HepG2 (cell line): ENCODE data around the gene KRI1. TPM values are rescaled to one million over a fixed set of nuclear protein-coding genes. Genes with fewer than 3 reads are reported as not detected.

Experiments
- FOXO1 ChIP-seq: sonication (generic); formaldehyde crosslinking; IDR thresholded peaks from 2 replicates; pipeline ENCODE4 v1.4.0; 2020; ENCODE audit warnings: missing genetic modification reagents
- GFI1 ChIP-seq: sonication (generic); formaldehyde crosslinking; IDR thresholded peaks from 2 replicates; pipeline ENCODE4 v1.5.0; 2020; ENCODE audit warnings: missing genetic modification reagents, mild to moderate bottlenecking, borderline replicate concordance
- MED8 ChIP-seq: sonication (generic); formaldehyde crosslinking; IDR thresholded peaks from 2 replicates; pipeline ENCODE4 v1.8.1; 2023; ENCODE audit warnings: mild to moderate bottlenecking, missing genetic modification reagents; ENCODE audit not compliant: insufficient replicate concordance
- POLR2G ChIP-seq: fragments of 200-400 bp; formaldehyde crosslinking; IDR thresholded peaks from 2 replicates; pipeline ENCODE4 v1.6.1; 2018; ENCODE audit warnings: mild to moderate bottlenecking, low read depth, low read length, moderate library complexity
- RAD21 ChIP-seq: fragments of 450-650 bp; formaldehyde crosslinking; IDR thresholded peaks from 2 replicates; pipeline ENCODE4 v1.5.0; 2020; ENCODE audit warnings: mild to moderate bottlenecking
- SKI ChIP-seq: fragments of 450-650 bp; IDR thresholded peaks from one replicate; pipeline ENCODE4 v1.6.1; 2018; ENCODE audit warnings: mild to moderate bottlenecking; ENCODE audit not compliant: partially characterized antibody
- YEATS2 ChIP-seq: sonication (generic); formaldehyde crosslinking; IDR thresholded peaks from 2 replicates; pipeline ENCODE4 v1.4.0; 2020; ENCODE audit warnings: missing genetic modification reagents, borderline replicate concordance
- ZBTB20 ChIP-seq: sonication (generic); formaldehyde crosslinking; IDR thresholded peaks from 2 replicates; pipeline ENCODE4 v1.8.1; 2023; ENCODE audit warnings: missing genetic modification reagents, low read depth, mild to moderate bottlenecking, borderline replicate concordance
- ZNF138 ChIP-seq: sonication (generic); formaldehyde crosslinking; IDR thresholded peaks from 2 replicates; pipeline ENCODE4 v1.5.0; 2020; ENCODE audit warnings: mild to moderate bottlenecking, low read depth, missing genetic modification reagents
- ZNF296 ChIP-seq: sonication (generic); formaldehyde crosslinking; conservative IDR thresholded peaks from 2 replicates; pipeline ENCODE4 v1.5.0; 2020; ENCODE audit warnings: mild to moderate bottlenecking, missing genetic modification reagents
- ZNF335 ChIP-seq: sonication (generic); formaldehyde crosslinking; IDR thresholded peaks from 2 replicates; pipeline ENCODE4 v1.4.0; 2020; ENCODE audit warnings: missing genetic modification reagents
- ZNF570 ChIP-seq: sonication (generic); formaldehyde crosslinking; IDR thresholded peaks from 2 replicates; pipeline ENCODE4 v1.4.0; 2020; ENCODE audit warnings: mild to moderate bottlenecking, missing genetic modification reagents, borderline replicate concordance
- polyA plus RNA-seq, 8 experiments: library from polyadenylated mRNA; depleted of rRNA in 3 of 8; stranded (reverse) in 7 of 8; unstranded in 1 of 8; fragments of >200 nt; fragmentation: Illumina TruSeq in 4 of 8; extraction: Trizol in 4 of 8; gene quantifications; 2 replicates each; pipeline versions ENCODE4 v1.2.1 to v1.2.3, GENCODE V29; 2011 to 2016; ENCODE audit warnings: low read depth in 4 of 8, missing spikeins in 1 of 8, mixed read lengths in 1 of 8; ENCODE audit not compliant: insufficient read depth in 1 of 8
- total RNA-seq, 5 experiments: library from RNA; depleted of rRNA; stranded (reverse); fragments of >200 nt; fragmentation: Illumina TruSeq; extraction: Trizol; gene quantifications; 2 replicates each; pipeline ENCODE4 v1.2.3, GENCODE V29; 2016; ENCODE audit warnings: low read depth in 1 of 5
- TF ChIP-seq, protein P1 (sequence below): IDR thresholded peaks from 2 replicates; pipeline ENCODE4 v1.6.1; 2016; ENCODE audit warnings: low read depth, control low read depth
- TF ChIP-seq, protein P2 (sequence below): sonication (generic); formaldehyde crosslinking; IDR thresholded peaks from 2 replicates; pipeline ENCODE4 v1.5.1; 2020; ENCODE audit warnings: missing genetic modification reagents, mild to moderate bottlenecking, borderline replicate concordance
- TF ChIP-seq, protein P3 (sequence below): sonication (generic); formaldehyde crosslinking; IDR thresholded peaks from one replicate; pipeline ENCODE4 v1.5.1; 2020; ENCODE audit warnings: mild to moderate bottlenecking, missing genetic modification reagents; ENCODE audit errors: not compliant biosample characterization
- TF ChIP-seq, protein P4 (sequence below): IDR thresholded peaks from 2 replicates; pipeline ENCODE4 v1.6.1; 2016; ENCODE audit warnings: low read depth, borderline replicate concordance

Gene KRI1
- total and polyA plus RNA-seq, 2 of the 13 experiments (the other 11 are each of a cell fraction or from before 2014, with no cell fraction given): 9.1 to 11.7 TPM

DNA sequence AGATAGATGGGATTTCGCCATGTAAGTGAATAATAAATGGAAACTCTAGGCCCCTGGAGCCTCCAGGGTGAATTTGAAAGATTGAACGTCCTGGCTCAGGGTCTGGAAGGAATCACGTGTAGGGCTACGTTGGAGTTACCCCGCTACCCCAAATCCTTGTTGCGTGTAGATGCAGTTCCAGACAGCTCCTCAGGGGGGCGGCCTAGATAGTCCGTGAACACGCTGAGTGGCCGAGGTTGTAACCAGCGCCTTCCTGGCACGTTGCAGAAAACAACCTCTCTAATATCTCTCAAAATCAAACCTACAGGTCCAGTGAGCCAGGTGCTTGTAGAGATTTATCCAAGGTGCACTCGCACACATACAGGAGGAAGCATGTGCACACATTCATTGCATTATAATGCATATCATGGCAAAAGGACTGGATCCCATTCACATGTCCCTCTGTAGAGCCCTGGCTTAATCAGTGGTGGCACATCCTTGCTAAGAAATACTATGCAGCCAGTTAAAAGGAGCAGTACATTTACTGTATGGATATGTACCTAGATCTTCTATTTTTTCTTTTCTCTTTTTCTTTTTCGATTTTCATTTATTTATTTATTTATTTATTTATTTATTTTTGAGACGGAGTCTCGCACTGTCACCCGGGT, 60.1 kb downstream of the KRI1 start (continued):
- TF ChIP-seq, protein P1, sequence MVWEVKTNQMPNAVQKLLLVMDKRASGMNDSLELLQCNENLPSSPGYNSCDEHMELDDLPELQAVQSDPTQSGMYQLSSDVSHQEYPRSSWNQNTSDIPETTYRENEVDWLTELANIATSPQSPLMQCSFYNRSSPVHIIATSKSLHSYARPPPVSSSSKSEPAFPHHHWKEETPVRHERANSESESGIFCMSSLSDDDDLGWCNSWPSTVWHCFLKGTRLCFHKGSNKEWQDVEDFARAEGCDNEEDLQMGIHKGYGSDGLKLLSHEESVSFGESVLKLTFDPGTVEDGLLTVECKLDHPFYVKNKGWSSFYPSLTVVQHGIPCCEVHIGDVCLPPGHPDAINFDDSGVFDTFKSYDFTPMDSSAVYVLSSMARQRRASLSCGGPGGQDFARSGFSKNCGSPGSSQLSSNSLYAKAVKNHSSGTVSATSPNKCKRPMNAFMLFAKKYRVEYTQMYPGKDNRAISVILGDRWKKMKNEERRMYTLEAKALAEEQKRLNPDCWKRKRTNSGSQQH (CRISPR knock-in tag): no peak
- TF ChIP-seq ZNF138 (CRISPR knock-in tag): no peak
- TF ChIP-seq, protein P2, sequence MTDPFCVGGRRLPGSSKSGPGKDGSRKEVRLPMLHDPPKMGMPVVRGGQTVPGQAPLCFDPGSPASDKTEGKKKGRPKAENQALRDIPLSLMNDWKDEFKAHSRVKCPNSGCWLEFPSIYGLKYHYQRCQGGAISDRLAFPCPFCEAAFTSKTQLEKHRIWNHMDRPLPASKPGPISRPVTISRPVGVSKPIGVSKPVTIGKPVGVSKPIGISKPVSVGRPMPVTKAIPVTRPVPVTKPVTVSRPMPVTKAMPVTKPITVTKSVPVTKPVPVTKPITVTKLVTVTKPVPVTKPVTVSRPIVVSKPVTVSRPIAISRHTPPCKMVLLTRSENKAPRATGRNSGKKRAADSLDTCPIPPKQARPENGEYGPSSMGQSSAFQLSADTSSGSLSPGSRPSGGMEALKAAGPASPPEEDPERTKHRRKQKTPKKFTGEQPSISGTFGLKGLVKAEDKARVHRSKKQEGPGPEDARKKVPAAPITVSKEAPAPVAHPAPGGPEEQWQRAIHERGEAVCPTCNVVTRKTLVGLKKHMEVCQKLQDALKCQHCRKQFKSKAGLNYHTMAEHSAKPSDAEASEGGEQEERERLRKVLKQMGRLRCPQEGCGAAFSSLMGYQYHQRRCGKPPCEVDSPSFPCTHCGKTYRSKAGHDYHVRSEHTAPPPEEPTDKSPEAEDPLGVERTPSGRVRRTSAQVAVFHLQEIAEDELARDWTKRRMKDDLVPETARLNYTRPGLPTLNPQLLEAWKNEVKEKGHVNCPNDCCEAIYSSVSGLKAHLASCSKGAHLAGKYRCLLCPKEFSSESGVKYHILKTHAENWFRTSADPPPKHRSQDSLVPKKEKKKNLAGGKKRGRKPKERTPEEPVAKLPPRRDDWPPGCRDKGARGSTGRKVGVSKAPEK (CRISPR knock-in tag): no peak
- TF ChIP-seq FOXO1 (CRISPR knock-in tag): no peak
- TF ChIP-seq ZNF335 (CRISPR knock-in tag): no peak
- TF ChIP-seq YEATS2 (CRISPR knock-in tag): 0 out of 2 replicates have a peak, but pooled peaks have one; percentile 20
- no peak for TF ChIP-seq ZNF296 (CRISPR knock-in tag)
- no peak for TF ChIP-seq SKI
- TF ChIP-seq RAD21 (CRISPR knock-in tag): peak; percentile 52; the same call in 1 of the 2 replicates
- TF ChIP-seq, protein P3, sequence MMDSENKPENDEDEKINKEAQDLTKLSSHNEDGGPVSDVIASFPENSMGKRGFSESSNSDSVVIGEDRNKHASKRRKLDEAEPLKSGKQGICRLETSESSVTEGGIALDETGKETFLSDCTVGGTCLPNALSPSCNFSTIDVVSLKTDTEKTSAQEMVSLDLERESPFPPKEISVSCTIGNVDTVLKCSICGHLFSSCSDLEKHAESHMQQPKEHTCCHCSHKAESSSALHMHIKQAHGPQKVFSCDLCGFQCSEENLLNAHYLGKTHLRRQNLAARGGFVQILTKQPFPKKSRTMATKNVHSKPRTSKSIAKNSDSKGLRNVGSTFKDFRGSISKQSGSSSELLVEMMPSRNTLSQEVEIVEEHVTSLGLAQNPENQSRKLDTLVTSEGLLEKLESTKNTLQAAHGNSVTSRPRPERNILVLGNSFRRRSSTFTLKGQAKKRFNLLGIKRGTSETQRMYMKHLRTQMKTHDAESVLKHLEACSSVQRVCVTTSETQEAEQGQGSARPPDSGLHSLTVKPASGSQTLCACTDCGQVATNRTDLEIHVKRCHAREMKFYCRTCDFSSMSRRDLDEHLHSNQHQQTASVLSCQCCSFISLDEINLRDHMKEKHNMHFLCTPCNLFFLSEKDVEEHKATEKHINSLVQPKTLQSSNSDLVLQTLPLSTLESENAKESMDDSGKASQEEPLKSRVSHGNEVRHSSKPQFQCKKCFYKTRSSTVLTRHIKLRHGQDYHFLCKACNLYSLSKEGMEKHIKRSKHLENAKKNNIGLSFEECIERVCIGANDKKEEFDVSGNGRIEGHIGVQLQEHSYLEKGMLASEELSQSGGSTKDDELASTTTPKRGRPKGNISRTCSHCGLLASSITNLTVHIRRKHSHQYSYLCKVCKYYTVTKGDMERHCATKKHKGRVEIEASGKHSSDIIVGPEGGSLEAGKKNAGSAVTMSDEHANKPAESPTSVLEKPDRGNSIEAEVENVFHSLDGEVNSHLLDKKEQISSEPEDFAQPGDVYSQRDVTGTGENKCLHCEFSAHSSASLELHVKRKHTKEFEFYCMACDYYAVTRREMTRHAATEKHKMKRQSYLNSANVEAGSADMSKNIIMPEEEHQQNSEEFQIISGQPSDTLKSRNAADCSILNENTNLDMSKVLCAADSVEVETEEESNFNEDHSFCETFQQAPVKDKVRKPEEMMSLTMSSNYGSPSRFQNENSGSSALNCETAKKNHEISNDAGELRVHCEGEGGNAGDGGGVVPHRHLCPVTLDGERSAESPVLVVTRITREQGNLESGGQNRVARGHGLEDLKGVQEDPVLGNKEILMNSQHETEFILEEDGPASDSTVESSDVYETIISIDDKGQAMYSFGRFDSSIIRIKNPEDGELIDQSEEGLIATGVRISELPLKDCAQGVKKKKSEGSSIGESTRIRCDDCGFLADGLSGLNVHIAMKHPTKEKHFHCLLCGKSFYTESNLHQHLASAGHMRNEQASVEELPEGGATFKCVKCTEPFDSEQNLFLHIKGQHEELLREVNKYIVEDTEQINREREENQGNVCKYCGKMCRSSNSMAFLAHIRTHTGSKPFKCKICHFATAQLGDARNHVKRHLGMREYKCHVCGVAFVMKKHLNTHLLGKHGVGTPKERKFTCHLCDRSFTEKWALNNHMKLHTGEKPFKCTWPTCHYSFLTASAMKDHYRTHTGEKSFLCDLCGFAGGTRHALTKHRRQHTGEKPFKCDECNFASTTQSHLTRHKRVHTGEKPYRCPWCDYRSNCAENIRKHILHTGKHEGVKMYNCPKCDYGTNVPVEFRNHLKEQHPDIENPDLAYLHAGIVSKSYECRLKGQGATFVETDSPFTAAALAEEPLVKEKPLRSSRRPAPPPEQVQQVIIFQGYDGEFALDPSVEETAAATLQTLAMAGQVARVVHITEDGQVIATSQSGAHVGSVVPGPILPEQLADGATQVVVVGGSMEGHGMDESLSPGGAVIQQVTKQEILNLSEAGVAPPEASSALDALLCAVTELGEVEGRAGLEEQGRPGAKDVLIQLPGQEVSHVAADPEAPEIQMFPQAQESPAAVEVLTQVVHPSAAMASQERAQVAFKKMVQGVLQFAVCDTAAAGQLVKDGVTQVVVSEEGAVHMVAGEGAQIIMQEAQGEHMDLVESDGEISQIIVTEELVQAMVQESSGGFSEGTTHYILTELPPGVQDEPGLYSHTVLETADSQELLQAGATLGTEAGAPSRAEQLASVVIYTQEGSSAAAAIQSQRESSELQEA (CRISPR knock-in tag): no peak
- TF ChIP-seq POLR2G: no peak
- TF ChIP-seq MED8 (CRISPR knock-in tag): no peak
- TF ChIP-seq ZBTB20 (CRISPR knock-in tag): no peak
- TF ChIP-seq, protein P4, sequence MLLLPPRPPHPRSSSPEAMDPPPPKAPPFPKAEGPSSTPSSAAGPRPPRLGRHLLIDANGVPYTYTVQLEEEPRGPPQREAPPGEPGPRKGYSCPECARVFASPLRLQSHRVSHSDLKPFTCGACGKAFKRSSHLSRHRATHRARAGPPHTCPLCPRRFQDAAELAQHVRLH (CRISPR knock-in tag): peak; percentile 34; the same call in 1 of the 2 replicates
- TF ChIP-seq ZNF570 (CRISPR knock-in tag): no peak
- TF ChIP-seq GFI1 (CRISPR knock-in tag): no peak
